ENCODE data around the gene FAM210A. TPM values are rescaled to one million over a fixed set of nuclear protein-coding genes. Genes with fewer than 3 reads are reported as not detected.
A peak's percentile ranks its signal among the peaks of the same experiment; 100 is the strongest.
"Not testable (repeated sequence)": the region's sequence is repeated elsewhere in the genome, so short reads cannot be mapped to it uniquely, and the experiment has no call there.

FAM210A gene, protein sequence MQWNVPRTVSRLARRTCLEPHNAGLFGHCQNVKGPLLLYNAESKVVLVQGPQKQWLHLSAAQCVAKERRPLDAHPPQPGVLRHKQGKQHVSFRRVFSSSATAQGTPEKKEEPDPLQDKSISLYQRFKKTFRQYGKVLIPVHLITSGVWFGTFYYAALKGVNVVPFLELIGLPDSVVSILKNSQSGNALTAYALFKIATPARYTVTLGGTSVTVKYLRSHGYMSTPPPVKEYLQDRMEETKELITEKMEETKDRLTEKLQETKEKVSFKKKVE
- 52.0 TPM for total RNA-seq
- long read RNA-seq, full-length matches to known transcripts, result 44 of 60 reads
- long read RNA-seq, partial matches to known transcripts, result 1 of 60 reads
- long read RNA-seq, other reads (novel, unspliced or antisense), result 15 of 60 reads

- DNase-seq (peak; percentile 98), ATAC-seq (peak; percentile 99)
- intact Hi-C loops (cut with micrococcal nuclease), result no loop called here
Measured at GRCh38 chr18:13726232-13726971, at the start of gene FAM210A, which contains the start of gene RNMT. FAM210A (minus strand) TSS chr18:13726558; CDS start chr18:13682077, 44,481 bp downstream. RNMT (plus strand) TSS chr18:13726673; CDS start chr18:13731518, 4,845 bp downstream.

DNA sequence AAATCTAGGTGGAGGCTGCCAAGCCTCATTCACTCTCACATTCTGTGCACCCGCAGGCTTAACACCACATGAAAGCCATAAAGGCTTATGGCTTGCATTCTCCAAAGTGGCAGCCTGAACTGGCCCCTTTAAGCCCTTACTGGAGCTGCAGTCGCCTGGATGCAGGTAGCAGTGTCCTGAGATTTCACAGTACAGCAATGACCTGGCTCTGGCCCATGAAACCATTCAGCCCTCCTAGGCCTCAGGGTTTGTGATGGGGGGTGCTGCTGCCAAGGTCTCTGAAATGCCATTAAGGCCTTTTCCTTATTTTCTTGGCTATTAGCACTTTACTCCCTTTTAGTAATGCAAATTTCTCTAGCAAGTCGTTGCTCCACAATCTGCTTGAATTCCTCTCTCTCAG lies 48.7 kb upstream of the FAM210A start:
- intact Hi-C loops (cut with micrococcal nuclease), result no loop called here
- DNase-seq (no peak), ATAC-seq (no peak)

GRCh38 chr18:13762690-13763439 lies 36.5 kb upstream of the FAM210A start:
- intact Hi-C loops (cut with micrococcal nuclease), result loop anchor here (10.0 kb wide), 1 partner anchor 58 kb away; no protein-coding TSS in a partner anchor
- peak; percentile 89 for ATAC-seq
- DNase-seq, result no peak

DNA sequence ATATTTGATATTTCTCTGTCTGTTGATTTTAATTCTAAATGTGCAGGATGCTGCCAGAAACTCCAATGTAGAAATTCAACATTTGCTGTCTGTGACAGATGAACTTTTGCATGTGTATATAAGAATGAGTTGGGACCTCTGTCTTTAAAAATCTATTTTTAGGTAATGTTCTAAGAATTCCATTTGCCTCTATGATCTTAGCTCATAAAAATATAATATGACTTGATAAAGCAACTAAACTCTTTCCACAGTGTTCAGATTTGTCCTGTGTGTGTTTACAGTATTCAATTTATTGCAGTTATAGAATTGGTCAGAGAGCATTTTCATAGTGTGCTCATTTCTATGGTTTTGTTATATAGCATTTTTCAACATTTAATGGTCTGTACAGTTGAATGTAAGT lies 33.7 kb upstream of the FAM210A start:
- ATAC-seq (no peak), DNase-seq (no peak)
- intact Hi-C loops (cut with micrococcal nuclease), result loop anchor here (10.0 kb wide), 1 partner anchor 55 kb away; no protein-coding TSS in a partner anchor

- no peak for DNase-seq
- intact Hi-C loops (cut with micrococcal nuclease), result no loop called here
- ATAC-seq, result no peak
Measured at GRCh38 chr18:13758622-13759021, 32.3 kb upstream of the FAM210A start.

GRCh38 chr18:13756671-13757070 lies 30.3 kb upstream of the FAM210A start:
- DNase-seq (no peak), ATAC-seq (no peak)
- intact Hi-C loops (cut with micrococcal nuclease), result no loop called here

GRCh38 chr18:13756261-13756660 lies 29.9 kb upstream of the FAM210A start:
- intact Hi-C loops (cut with micrococcal nuclease), result no loop called here
- peak; percentile 46 for DNase-seq
- ATAC-seq, result peak; percentile 80

- ATAC-seq; DNase-seq; intact Hi-C loops (cut with micrococcal nuclease): not testable (repeated sequence)
Measured at GRCh38 chr18:13751599-13751998, 25.2 kb upstream of the FAM210A start.

DNA sequence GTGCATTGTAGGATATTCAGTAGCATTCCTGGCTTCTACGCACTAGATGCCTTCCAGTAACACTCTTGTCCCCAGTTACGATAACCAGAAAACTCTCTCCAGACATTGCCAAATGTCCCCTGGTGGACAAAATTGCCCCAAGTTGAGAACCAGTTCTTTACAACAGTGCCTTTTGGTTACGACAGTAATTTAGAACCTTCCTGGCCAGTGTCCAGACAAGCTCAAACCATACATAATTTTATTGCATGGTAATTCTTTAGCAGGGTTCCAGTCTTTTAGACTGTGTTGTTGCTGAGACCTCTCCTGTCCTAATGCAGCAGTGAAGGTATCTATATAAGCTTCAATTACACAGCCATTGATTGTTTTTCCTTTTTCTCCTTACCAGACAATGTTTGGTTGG lies 20.3 kb upstream of the FAM210A start:
- DNase-seq (no peak), ATAC-seq (no peak)
- intact Hi-C loops (cut with micrococcal nuclease), result no loop called here

GRCh38 chr18:13745696-13746095 lies 19.3 kb upstream of the FAM210A start:
- no peak for DNase-seq
- no peak for ATAC-seq

GRCh38 chr18:13735681-13736080 lies 9.3 kb upstream of the FAM210A start:
- no peak for DNase-seq
- no peak for ATAC-seq
- intact Hi-C loops (cut with micrococcal nuclease), result no loop called here

More at GRCh38 chr18:13745696-13746095, 19.3 kb upstream of the FAM210A start:
- intact Hi-C loops (cut with micrococcal nuclease), result no loop called here

GRCh38 chr18:13730481-13730880 lies 4.1 kb upstream of the FAM210A start:
- intact Hi-C loops (cut with micrococcal nuclease), result no loop called here
- DNase-seq (no peak), ATAC-seq (no peak)

DNA sequence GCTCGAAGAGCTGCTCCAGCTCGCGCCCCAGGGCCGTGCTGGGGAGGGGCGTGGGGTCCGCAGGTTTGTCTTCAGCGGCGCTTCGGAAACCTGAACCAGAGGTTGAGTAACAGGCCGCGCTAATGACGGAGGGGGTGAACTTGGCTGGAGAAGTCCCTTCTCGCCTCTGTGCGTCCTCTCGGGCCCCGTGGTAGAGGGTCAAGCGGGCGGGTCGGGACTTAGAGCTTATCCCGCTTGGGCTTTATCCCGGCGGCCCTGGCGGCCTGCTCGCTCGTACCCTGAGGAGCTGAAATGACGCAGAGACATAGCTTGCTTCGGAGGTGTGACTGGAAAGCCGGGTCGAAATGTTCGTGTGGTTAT lies 594 bp upstream of the FAM210A start:
- intact Hi-C loops (cut with micrococcal nuclease), result no loop called here
- no peak for DNase-seq
- peak; percentile 44 for ATAC-seq

DNA sequence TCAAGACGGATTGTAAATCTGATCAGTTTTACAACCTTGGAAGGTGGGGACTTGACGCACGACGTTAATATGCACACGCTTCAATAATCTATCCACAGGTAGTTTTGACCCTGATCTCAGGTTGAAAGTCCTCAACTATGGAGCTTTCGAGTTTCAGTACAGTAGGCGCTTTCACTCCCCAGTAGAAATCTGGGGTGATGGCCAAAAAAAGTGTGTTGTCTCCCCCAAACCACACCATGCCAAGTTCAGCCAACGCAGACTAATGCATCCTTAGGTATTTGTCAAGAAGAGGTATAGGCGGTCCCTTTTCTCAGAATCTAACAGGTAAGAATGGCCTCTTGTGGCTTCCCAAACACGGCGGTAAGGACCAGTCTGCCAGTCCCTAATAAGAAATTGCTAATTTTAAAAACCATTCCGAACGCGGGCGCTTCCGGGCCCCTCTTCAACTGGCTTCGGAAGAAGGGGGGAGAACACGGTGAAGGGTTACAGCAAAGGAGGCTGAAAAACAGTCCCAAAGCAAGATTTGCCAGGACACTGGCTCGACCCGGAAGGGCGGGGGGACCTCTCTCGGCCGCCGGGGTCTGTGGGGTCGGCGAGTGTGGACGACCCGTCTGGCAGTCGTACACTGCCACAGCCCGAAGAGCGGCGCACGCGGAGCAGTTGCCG lies 659 bp downstream of the FAM210A start:
- ATAC-seq (no peak), DNase-seq (no peak)
- intact Hi-C loops (cut with micrococcal nuclease), result no loop called here

GRCh38 chr18:13720847-13721246 lies 5.5 kb downstream of the FAM210A start:
- no peak for DNase-seq
- intact Hi-C loops (cut with micrococcal nuclease), result no loop called here
- ATAC-seq, result no peak

GRCh38 chr18:13720123-13720522 lies 6.2 kb downstream of the FAM210A start:
- no peak for ATAC-seq
- intact Hi-C loops (cut with micrococcal nuclease), result no loop called here

GRCh38 chr18:13716916-13717315 lies 9.4 kb downstream of the FAM210A start:
- DNase-seq (no peak), ATAC-seq (no peak)
- intact Hi-C loops (cut with micrococcal nuclease), result no loop called here

More at GRCh38 chr18:13720123-13720522, 6.2 kb downstream of the FAM210A start:
- DNase-seq, result no peak

DNA sequence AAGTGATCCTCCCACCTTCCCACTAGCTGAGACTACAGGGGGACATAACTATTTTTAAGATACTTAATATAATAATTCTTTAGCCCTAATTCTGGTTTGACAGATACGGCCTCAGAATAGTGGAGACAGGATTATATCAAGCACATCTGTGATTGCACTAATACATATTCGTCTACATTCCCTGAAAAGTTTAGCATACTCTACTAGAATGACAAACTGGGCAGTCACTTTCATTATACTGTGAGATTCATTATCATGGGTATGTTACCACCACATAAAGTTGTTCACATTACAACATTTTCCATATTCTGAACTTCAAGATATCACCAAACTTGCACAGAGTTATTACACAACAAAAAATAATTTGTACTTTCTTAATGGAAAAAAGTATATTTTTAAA lies 11.0 kb downstream of the FAM210A start:
- ATAC-seq, result no peak
- no peak for DNase-seq
- intact Hi-C loops (cut with micrococcal nuclease), result no loop called here

DNA sequence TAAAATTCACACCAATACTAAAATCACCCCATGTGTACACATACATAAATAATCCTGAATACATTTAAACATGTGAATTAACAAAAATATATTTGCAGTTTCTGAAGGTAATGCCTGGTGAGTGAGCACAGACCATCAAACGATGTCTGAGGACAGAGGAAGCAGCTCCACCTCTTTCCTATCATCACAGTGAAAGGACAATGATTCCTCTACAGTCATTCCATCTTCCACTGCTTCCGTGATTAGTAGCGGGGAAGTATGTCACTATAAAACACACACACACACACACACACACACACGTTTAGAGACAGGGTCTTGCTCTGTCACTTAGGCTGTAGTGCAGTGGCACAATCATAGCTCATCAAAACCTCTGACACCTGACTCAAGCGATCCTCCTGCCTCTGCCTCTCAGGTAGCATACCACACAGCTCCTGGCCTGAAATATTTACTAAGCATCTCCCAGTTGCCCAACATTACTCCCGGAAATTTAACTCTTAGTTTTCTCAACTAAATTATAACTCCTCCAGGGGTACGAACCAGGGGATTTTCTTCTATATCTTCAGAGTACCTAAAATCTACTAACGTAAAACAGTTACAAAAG lies 12.8 kb downstream of the FAM210A start:
- DNase-seq (no peak), ATAC-seq (peak; percentile 40)
- intact Hi-C loops (cut with micrococcal nuclease), result no loop called here
